Medulla oblongata (tissue), 1 donor: ENCODE results near the gene LGALS3BP.

ENCODE experiments used
- DNase-seq: peaks from one replicate; pipeline ENCODE4 v3.0.0-alpha.2; 2015; ENCODE audit errors: extremely low spot score

Gene LGALS3BP

GRCh38 chr17:79014158-79014758, 34.5 kb upstream of the LGALS3BP start:
- no peak for DNase-seq

GRCh38 chr17:79012563-79013134, 32.9 kb upstream of the LGALS3BP start:
- no peak for DNase-seq

DNA sequence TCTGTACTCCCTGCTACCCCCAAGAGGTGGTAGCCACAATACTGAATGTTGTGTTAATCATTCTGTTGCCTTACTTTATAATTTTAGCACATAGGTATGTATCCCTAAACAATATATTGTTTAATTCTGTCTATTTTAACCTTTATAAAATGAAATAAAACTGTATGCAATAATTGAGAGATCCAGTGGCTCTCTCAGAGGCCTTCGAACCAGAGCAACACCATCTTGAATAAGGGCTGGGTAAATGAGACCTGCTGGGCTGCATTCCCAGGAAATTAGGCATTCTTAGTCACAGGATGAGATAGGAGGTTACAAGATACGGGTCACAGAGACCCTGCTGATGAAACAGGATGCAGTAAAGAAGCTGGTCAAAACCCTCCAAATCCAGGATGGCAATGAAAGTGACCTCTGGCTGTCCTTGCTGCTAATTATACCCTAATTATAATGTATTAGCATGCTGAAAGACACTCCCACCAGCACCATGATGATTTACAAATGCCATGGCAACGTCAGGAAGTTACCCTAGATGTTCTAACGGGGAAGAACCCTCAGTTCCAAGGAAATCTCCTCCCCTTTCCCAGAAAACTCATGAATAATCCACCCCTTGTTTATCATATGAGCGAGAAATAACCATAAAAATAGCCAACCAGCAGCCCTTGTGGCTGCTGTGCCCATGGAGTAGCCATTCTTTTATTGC, 31.9 kb upstream of the LGALS3BP start:
- DNase-seq: no peak

GRCh38 chr17:79010304-79010646, 30.6 kb upstream of the LGALS3BP start:
- DNase-seq: no peak

DNA sequence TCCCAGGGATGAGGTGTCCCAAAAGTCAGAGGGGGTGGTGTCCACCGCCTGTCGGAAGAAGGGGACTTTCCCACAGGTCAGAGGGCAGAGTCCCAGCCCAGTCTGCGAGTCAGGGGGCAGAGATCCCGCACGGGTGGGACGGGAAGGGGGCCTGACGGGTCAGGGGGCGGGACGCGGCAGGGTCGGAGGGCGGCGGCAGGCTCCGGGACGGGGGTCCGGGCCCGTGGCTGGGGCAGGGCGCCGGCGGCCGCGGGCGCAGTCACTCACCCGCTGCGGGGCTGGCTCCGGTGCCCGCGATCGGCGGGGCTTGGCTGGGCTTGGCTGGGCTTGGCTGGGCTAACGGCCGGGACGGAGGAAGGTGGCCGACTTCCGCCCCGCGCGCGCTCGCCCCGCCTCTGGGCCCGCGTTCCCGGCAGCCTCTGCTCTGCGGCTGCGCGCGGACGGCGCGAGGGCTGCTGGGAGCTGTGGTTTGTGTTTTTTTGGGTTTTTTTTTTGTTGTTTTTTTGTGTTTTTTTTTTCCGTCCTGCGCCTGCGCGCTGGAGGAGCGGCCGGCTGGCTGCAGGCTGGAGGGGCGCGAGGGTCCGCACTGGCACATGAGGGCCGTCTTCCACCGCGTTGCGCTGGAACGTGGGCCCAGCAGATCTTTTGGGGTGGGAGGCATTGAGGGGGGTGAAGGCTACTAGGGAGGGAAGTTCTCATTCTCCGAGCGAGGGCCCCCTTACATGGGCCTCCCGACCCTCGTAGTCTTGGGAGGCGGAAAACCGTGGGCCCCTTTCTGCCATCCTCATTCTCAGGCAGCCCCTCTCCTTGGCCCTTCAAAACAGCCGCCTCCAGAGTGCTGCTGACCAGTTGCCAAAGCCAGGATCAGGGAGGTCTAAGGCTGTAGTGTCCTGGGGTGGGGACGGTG, 29.9 kb upstream of the LGALS3BP start, which contains the start of gene CANT1:
TSS of gene CANT1 (minus strand) at position 368 of the 907 bp plus-strand sequence. CDS start 12,142 bp downstream, outside the sequence.
- peak; percentile 83 for DNase-seq

DNA sequence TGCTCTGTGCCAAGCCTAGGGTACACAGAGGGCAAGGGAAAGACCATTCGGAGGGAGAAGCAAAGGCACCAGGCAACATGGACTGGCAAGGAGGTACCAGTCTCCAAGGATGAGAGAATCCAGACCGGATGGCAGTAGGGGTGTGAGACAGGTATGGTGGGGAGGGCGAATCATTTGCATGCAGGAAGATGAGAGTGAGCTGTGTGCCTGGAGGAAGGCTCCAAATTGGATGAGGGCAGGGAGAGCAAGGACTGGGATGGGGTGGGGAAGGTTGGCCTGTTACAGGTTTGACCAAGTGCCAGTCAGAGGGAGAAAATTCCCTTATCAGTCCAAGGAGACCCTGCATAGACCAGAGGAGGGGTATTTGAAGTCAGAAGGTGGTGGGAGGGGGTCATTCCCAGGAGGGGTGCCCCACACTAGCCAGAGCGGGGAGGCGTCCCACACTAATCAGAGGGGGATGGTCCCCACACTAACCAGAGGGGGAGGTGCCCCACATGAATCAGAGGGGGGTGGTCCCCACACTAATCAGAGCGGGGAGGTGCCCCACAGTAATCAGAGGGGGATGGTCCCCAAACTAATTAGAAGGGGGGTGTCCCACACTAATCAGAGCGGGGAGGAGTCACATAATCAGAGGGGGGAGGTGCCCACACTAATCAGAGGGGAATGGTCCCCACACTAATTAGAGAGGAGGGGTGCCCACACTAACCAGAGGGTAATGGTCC, 29.1 kb upstream of the LGALS3BP start:
- DNase-seq: no peak

DNA sequence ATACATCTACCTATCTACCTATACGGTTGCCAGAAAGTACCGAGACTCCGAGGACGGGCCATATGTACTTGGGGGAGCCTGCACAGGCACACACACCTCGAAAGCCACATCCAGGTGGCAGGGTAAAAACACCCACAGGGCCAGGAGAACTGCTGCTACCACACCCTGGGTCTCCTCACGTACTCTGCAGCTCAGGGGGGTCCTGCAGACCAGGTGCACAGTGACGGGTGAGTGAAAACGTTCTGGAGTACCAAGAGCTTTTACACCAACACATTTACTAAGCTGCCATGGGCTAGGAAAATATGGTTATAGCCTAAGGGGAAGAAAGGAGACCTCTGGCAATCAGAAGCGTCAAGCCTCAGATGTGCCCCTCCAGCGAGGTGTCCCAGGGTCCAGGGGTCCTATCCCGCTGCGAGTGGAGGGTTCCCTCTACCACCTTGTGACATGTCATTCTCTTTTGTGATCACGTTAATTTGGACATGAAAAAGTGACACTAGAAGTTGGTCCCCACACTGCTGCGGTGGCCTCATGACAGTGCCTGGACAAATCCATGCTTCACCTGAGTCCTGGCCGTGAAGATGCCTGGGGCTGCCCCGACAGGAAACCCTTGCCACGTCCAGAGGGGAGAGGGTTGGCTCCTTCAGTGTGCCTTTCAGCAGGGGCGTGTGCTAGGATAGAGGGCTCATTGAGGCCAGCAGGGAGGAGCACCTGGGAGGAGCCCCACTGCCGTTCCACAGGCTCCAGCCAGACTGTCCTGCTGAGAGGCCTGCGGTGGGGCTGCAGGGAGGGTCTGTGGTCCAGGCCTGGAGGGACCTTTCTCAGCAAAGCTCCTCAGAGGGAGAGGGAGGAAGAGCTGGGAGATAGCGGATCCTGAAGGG, 28.0 kb upstream of the LGALS3BP start:
- DNase-seq: no peak

GRCh38 chr17:79006794-79007503, 27.2 kb upstream of the LGALS3BP start:
- DNase-seq: peak; percentile 61

GRCh38 chr17:79006046-79006445, 26.3 kb upstream of the LGALS3BP start:
- no peak for DNase-seq

DNA sequence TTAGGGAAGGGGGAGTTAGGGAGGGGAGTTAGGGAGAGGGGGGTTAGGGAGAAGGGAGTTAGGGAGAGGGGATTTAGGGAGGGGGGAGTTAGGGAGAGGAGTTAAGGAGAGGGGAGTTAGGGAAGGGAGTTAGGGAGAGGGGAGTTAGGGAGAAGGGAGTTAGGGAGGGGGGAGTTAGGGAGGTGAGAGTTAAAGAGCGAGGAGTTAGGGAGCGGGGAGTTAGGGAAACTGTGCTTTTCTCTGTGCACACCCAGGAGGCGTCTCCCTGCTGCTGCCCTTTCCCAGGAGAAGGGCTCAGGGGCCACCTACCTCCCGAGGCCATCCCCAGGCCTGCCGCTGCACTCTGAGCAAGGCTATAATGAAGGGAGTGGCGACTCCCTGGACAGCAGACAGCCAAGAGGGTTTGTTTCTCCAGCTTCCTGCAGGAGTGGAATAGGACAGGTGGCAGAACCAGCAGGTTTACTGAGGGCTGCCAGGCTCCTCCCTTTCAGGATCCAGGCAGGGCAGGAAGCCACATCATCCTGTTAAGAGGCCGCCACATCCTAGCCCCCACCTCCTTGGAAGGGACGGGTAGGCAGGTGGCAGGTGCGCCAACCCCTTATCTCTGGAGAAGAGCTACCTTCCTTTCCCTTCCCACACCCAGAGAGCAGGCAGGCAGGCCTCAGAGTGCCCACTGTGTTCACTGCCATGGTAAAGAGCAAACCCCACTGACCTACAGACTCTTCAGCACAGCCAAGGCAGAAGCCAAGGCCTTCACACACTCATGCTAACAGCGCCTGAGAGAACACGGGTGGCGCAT, 25.5 kb upstream of the LGALS3BP start:
- DNase-seq: no peak

DNA sequence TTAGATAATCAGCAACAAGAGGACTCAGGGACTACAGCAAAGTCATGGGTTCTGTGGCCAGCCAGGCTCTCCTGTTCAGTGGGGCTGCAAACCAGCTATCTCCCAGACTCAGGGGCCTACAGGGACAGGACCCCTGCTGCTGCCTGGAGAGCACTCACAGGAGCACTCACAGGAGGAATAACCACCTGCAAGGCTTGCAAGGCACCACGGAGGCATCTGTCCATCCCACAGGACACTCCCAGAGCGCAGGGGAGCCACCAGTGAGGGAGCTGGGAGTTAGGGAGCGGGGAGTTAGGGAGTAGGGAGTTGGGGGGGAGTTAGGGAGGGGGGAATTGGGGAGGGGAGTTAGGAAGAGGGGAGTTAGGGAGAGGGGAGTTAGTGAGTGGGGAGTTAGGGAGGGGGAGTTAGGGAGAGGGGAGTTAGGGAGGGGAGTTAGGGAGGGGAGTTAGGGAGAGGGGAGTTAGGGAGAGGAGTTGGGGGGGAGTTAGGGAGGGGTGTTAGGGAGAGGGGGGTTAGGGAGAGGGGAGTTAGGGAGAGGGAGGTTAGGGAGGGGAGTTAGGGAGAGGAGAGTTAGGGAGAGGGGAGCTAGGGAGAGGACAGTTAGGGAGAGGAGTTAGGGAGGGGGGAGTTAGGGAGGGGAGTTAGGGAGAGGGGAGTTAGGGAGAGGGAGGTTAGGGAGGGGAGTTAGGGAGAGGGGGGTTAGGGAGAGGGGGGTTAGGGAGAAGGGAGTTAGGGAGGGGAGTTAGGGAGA, 24.1 kb upstream of the LGALS3BP start:
- no peak for DNase-seq

GRCh38 chr17:79002796-79003593, 23.3 kb upstream of the LGALS3BP start:
- DNase-seq: no peak

- no peak for DNase-seq
Observed at GRCh38 chr17:79002291-79002690, 22.6 kb upstream of the LGALS3BP start.

DNA sequence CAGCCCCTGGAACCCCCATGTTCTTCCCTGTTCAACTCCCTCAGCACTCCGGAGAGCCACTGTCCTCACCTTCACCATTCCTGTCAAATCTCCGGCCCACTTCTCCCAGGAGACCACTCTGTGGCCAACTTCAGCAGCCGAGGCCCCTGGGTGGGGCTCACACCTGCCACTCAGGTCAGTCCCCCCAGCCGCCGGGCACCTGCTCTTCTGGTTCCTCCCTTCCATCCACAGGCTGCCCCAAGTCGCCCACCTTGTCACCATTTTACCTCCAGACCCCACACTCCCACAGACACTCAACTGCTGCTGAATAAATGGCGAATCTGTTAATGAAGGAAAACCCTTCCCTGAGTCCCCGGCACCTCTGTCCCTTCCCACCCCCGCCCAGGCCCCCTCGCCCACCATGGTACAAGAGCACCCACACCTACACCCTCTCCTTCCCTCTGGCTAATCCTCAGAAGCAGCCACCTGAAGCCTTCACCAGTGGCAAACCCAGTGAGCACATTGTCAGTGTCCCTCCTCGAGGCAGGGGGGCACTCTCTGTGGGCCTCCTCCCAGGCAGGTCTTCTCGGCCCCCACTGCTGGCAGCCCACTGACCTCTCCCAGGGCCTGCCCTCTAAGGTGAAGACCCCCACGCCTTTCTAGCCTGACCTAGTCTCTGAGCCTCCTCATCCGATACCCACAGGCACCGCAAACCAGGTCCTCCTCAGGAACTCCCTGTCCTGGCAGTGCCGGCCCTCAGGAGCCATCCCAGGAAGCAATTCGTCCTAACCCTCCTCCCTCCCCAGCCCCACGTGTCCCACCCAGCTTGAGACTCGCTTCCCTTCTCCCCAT, 21.7 kb upstream of the LGALS3BP start:
- DNase-seq: no peak

- no peak for DNase-seq
Observed at GRCh38 chr17:79000396-79001189, 20.9 kb upstream of the LGALS3BP start.

DNA sequence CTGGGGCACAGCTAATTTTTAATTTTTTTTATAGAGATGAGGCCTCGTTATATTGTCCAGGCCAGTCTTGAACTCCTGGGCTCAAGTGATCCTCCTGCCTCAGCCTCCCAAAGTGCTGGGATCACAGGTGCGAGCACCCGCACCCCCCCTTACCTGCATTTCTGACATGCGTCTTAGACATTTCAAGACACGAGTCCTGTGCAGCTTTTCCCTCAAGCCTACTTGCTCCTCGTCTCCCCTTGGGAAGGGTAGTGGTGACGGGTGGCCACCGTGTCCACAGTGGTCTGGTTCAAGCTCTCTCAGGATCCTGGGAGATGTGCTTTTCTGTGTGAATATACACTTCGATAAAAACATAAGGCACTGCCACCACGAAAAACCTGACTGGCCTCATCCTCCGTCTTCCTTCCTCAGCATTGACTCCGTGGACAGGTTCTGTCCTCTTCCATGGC, 20.2 kb upstream of the LGALS3BP start:
- no peak for DNase-seq
